ENCODE measurements around the gene ACER1.

- TF ChIP-seq TAF1 (IDR thresholded peaks at IDR 0.05; ENCODE audit: borderline replicate concordance, insufficient read depth, low read length) (no peak), POLR2AphosphoS5 (IDR thresholded peaks at IDR 0.05; ENCODE audit: low read depth, low read length) (no peak), SIN3A (IDR thresholded peaks at IDR 0.05; ENCODE audit: borderline replicate concordance, insufficient read depth, low read length) (no peak)
- TF ChIP-seq, protein P1, sequence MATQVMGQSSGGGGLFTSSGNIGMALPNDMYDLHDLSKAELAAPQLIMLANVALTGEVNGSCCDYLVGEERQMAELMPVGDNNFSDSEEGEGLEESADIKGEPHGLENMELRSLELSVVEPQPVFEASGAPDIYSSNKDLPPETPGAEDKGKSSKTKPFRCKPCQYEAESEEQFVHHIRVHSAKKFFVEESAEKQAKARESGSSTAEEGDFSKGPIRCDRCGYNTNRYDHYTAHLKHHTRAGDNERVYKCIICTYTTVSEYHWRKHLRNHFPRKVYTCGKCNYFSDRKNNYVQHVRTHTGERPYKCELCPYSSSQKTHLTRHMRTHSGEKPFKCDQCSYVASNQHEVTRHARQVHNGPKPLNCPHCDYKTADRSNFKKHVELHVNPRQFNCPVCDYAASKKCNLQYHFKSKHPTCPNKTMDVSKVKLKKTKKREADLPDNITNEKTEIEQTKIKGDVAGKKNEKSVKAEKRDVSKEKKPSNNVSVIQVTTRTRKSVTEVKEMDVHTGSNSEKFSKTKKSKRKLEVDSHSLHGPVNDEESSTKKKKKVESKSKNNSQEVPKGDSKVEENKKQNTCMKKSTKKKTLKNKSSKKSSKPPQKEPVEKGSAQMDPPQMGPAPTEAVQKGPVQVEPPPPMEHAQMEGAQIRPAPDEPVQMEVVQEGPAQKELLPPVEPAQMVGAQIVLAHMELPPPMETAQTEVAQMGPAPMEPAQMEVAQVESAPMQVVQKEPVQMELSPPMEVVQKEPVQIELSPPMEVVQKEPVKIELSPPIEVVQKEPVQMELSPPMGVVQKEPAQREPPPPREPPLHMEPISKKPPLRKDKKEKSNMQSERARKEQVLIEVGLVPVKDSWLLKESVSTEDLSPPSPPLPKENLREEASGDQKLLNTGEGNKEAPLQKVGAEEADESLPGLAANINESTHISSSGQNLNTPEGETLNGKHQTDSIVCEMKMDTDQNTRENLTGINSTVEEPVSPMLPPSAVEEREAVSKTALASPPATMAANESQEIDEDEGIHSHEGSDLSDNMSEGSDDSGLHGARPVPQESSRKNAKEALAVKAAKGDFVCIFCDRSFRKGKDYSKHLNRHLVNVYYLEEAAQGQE (IDR thresholded peaks at IDR 0.05; ENCODE audit: insufficient read depth in 1 of 2, low read depth in 2 of 2, low read length in 2 of 2), result no peak
Observed at GRCh38 chr19:6362027-6362350, 28.6 kb upstream of the ACER1 start.
